SK-N-SH treated with all-trans-retinoic acid at 6 μM for 48 hours (cell line): ENCODE results near the gene RABGGTA.

Experiments used
- ATAC-seq: fragments of 200-7000 bp; cut with Tn5 transposase; 3 replicates; pipeline ENCODE4 v1.9.1; 2020; ENCODE audit warnings: mild to moderate bottlenecking, moderate library complexity
- ARNTL ChIP-seq: fragments of 450-650 bp; formaldehyde crosslinking; IDR thresholded peaks from 2 replicates; pipeline ENCODE4 v1.5.0; 2020; ENCODE audit warnings: low read depth, mild to moderate bottlenecking, moderate library complexity, borderline replicate concordance
- BACH2 ChIP-seq: fragments of 250-450 bp; sonication (Bioruptor Pico); IDR thresholded peaks from 2 replicates; pipeline ENCODE4 v1.9.0; 2021; ENCODE audit warnings: mild to moderate bottlenecking, borderline replicate concordance
- CREB5 ChIP-seq: fragments of 250-450 bp; sonication (Bioruptor Pico); IDR thresholded peaks from 2 replicates; pipeline ENCODE4 v1.5.1; 2020; ENCODE audit warnings: low read depth, mild to moderate bottlenecking, moderate library complexity
- CSDC2 ChIP-seq: fragments of 250-450 bp; sonication (Bioruptor Pico); IDR thresholded peaks from 2 replicates; pipeline ENCODE4 v1.5.0; 2020; ENCODE audit warnings: mild to moderate bottlenecking, moderate library complexity
- ESRRG ChIP-seq: fragments of 250-450 bp; sonication (Bioruptor Pico); IDR thresholded peaks from 2 replicates; pipeline ENCODE4 v1.6.1; 2021; ENCODE audit warnings: mild to moderate bottlenecking
- GLIS3 ChIP-seq: fragments of 250-450 bp; sonication (Bioruptor Pico); IDR thresholded peaks from 2 replicates; pipeline ENCODE4 v1.5.0; 2020; ENCODE audit warnings: mild to moderate bottlenecking, moderate library complexity
- ISL1 ChIP-seq: fragments of 250-450 bp; sonication (Bioruptor Pico); IDR thresholded peaks from 2 replicates; pipeline ENCODE4 v2.1.2; 2022; ENCODE audit warnings: mild to moderate bottlenecking, moderate library complexity
- OSR1 ChIP-seq: fragments of 250-450 bp; sonication (Bioruptor Pico); IDR thresholded peaks from 2 replicates; pipeline ENCODE4 v1.8.0; 2022; ENCODE audit warnings: moderate library complexity, mild to moderate bottlenecking, inconsistent platforms
- PPARA ChIP-seq: fragments of 250-450 bp; sonication (Bioruptor Pico); IDR thresholded peaks from 2 replicates; pipeline ENCODE4 v1.5.0; 2020; ENCODE audit warnings: mild to moderate bottlenecking, borderline replicate concordance
- RARB ChIP-seq: fragments of 250-450 bp; sonication (Bioruptor Pico); IDR thresholded peaks from 2 replicates; pipeline ENCODE4 v1.8.0; 2021; ENCODE audit warnings: mild to moderate bottlenecking, moderate library complexity
- TCF4 ChIP-seq: fragments of 250-450 bp; sonication (Bioruptor Pico); IDR thresholded peaks from 2 replicates; pipeline ENCODE4 v1.8.0; 2021; ENCODE audit warnings: mild to moderate bottlenecking, moderate library complexity, borderline replicate concordance
- TOX ChIP-seq: fragments of 250-450 bp; sonication (Bioruptor Pico); IDR thresholded peaks from 2 replicates; pipeline ENCODE4 v1.8.0; 2021; ENCODE audit warnings: mild to moderate bottlenecking, moderate library complexity, borderline replicate concordance
- ZC3H10 ChIP-seq: fragments of 250-450 bp; sonication (Bioruptor Pico); IDR thresholded peaks from 2 replicates; pipeline ENCODE4 v1.5.1; 2021; ENCODE audit warnings: mild to moderate bottlenecking, moderate library complexity
- ZFP30 ChIP-seq: fragments of 450-650 bp; formaldehyde crosslinking; IDR thresholded peaks from 2 replicates; pipeline ENCODE4 v1.5.0; 2022; ENCODE audit warnings: mild to moderate bottlenecking, moderate library complexity
- ZNF565 ChIP-seq: fragments of 450-650 bp; formaldehyde crosslinking; conservative IDR thresholded peaks from 2 replicates; pipeline ENCODE4 v1.5.0; 2020; ENCODE audit warnings: low read depth, mild to moderate bottlenecking, moderate library complexity
- ZNF70 ChIP-seq: fragments of 450-650 bp; formaldehyde crosslinking; IDR thresholded peaks from 2 replicates; pipeline ENCODE4 v1.5.0; 2020; ENCODE audit warnings: mild to moderate bottlenecking, moderate library complexity
- ZNF8 ChIP-seq: fragments of 450-650 bp; formaldehyde crosslinking; IDR thresholded peaks from 2 replicates; pipeline ENCODE4 v1.5.0; 2020; ENCODE audit warnings: mild to moderate bottlenecking, moderate library complexity
- TF ChIP-seq, protein P1 (sequence below): fragments of 250-450 bp; sonication (Bioruptor Pico); IDR thresholded peaks from 2 replicates; pipeline ENCODE4 v1.5.0; 2020; ENCODE audit warnings: mild to moderate bottlenecking, moderate library complexity
- TF ChIP-seq, protein P2 (sequence below): fragments of 250-450 bp; sonication (Bioruptor Pico); IDR thresholded peaks from 2 replicates; pipeline ENCODE4 v1.5.1; 2021; ENCODE audit warnings: mild to moderate bottlenecking, moderate library complexity
- TF ChIP-seq, protein P3 (sequence below): fragments of 250-450 bp; sonication (Bioruptor Pico); IDR thresholded peaks from 2 replicates; pipeline ENCODE4 v1.8.0; 2020; ENCODE audit warnings: mild to moderate bottlenecking, moderate library complexity, borderline replicate concordance
- TF ChIP-seq, protein P4 (sequence below): fragments of 250-450 bp; sonication (Bioruptor Pico); IDR thresholded peaks from 2 replicates; pipeline ENCODE4 v1.8.0; 2021; ENCODE audit warnings: low read depth, mild to moderate bottlenecking, moderate library complexity, borderline replicate concordance

The RABGGTA gene

DNA sequence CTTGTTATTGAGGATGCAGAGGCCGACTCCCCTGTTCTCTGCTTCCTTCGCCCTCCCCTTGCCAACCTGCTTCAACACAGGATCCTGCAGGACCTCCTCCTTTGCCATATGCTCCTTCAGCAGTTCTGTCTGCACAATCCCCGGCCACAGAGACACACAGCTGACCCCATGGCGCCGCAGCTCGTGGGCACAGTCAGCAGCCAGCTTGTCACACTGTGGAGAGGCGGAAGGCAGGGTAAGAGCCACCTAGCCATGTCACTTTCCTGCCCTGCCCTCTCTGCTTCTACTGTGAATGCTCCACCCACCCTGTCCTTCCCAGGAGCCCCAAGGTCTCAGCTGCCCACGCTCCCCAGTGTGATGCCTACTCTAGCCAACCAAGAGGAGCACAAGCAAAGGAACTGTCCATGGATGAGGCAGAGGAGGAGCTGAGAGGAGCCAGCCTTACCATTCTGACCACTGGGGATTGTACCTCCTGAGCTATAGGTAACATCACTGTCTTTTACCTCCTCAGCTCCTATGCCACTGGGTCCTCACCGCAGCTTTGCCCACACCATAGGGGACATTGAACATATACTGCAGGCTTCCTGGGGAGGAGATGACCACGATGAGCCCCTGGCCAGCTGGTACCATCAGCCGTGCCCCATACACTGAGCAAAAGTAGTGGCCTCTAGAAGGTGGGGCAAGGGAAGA is 20.9 kb upstream of the RABGGTA start:
- TF ChIP-seq, protein P1, sequence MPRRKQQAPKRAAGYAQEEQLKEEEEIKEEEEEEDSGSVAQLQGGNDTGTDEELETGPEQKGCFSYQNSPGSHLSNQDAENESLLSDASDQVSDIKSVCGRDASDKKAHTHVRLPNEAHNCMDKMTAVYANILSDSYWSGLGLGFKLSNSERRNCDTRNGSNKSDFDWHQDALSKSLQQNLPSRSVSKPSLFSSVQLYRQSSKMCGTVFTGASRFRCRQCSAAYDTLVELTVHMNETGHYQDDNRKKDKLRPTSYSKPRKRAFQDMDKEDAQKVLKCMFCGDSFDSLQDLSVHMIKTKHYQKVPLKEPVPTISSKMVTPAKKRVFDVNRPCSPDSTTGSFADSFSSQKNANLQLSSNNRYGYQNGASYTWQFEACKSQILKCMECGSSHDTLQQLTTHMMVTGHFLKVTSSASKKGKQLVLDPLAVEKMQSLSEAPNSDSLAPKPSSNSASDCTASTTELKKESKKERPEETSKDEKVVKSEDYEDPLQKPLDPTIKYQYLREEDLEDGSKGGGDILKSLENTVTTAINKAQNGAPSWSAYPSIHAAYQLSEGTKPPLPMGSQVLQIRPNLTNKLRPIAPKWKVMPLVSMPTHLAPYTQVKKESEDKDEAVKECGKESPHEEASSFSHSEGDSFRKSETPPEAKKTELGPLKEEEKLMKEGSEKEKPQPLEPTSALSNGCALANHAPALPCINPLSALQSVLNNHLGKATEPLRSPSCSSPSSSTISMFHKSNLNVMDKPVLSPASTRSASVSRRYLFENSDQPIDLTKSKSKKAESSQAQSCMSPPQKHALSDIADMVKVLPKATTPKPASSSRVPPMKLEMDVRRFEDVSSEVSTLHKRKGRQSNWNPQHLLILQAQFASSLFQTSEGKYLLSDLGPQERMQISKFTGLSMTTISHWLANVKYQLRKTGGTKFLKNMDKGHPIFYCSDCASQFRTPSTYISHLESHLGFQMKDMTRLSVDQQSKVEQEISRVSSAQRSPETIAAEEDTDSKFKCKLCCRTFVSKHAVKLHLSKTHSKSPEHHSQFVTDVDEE (CRISPR knock-in tag) = no peak
- TF ChIP-seq ZNF70 (CRISPR knock-in tag) = no peak
- no peak for TF ChIP-seq BACH2 (CRISPR knock-in tag)
- no peak for TF ChIP-seq ESRRG (CRISPR knock-in tag)
- TF ChIP-seq, protein P2, sequence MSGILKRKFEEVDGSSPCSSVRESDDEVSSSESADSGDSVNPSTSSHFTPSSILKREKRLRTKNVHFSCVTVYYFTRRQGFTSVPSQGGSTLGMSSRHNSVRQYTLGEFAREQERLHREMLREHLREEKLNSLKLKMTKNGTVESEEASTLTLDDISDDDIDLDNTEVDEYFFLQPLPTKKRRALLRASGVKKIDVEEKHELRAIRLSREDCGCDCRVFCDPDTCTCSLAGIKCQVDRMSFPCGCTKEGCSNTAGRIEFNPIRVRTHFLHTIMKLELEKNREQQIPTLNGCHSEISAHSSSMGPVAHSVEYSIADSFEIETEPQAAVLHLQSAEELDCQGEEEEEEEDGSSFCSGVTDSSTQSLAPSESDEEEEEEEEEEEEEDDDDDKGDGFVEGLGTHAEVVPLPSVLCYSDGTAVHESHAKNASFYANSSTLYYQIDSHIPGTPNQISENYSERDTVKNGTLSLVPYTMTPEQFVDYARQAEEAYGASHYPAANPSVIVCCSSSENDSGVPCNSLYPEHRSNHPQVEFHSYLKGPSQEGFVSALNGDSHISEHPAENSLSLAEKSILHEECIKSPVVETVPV (CRISPR knock-in tag) = no peak
- TF ChIP-seq, protein P3, sequence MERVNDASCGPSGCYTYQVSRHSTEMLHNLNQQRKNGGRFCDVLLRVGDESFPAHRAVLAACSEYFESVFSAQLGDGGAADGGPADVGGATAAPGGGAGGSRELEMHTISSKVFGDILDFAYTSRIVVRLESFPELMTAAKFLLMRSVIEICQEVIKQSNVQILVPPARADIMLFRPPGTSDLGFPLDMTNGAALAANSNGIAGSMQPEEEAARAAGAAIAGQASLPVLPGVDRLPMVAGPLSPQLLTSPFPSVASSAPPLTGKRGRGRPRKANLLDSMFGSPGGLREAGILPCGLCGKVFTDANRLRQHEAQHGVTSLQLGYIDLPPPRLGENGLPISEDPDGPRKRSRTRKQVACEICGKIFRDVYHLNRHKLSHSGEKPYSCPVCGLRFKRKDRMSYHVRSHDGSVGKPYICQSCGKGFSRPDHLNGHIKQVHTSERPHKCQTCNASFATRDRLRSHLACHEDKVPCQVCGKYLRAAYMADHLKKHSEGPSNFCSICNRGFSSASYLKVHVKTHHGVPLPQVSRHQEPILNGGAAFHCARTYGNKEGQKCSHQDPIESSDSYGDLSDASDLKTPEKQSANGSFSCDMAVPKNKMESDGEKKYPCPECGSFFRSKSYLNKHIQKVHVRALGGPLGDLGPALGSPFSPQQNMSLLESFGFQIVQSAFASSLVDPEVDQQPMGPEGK (CRISPR knock-in tag) = no peak
- no peak for TF ChIP-seq CSDC2 (CRISPR knock-in tag)
- no peak for TF ChIP-seq ZNF565 (CRISPR knock-in tag)
- TF ChIP-seq ZNF8 (CRISPR knock-in tag) = no peak
- no peak for TF ChIP-seq TOX (CRISPR knock-in tag)
- no peak for TF ChIP-seq CREB5 (CRISPR knock-in tag)
- no peak for TF ChIP-seq PPARA (CRISPR knock-in tag)
- TF ChIP-seq ZC3H10 (CRISPR knock-in tag) = no peak
- TF ChIP-seq ZFP30 = no peak
- TF ChIP-seq ARNTL (CRISPR knock-in tag) = no peak
- no peak for TF ChIP-seq TCF4 (CRISPR knock-in tag)
- TF ChIP-seq RARB (CRISPR knock-in tag) = no peak
- TF ChIP-seq, protein P4, sequence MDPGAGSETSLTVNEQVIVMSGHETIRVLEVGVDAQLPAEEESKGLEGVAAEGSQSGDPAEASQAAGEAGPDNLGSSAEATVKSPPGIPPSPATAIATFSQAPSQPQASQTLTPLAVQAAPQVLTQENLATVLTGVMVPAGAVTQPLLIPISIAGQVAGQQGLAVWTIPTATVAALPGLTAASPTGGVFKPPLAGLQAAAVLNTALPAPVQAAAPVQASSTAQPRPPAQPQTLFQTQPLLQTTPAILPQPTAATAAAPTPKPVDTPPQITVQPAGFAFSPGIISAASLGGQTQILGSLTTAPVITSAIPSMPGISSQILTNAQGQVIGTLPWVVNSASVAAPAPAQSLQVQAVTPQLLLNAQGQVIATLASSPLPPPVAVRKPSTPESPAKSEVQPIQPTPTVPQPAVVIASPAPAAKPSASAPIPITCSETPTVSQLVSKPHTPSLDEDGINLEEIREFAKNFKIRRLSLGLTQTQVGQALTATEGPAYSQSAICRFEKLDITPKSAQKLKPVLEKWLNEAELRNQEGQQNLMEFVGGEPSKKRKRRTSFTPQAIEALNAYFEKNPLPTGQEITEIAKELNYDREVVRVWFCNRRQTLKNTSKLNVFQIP (CRISPR knock-in tag) = no peak
- no peak for TF ChIP-seq OSR1 (CRISPR knock-in tag)
- no peak for ATAC-seq

DNA sequence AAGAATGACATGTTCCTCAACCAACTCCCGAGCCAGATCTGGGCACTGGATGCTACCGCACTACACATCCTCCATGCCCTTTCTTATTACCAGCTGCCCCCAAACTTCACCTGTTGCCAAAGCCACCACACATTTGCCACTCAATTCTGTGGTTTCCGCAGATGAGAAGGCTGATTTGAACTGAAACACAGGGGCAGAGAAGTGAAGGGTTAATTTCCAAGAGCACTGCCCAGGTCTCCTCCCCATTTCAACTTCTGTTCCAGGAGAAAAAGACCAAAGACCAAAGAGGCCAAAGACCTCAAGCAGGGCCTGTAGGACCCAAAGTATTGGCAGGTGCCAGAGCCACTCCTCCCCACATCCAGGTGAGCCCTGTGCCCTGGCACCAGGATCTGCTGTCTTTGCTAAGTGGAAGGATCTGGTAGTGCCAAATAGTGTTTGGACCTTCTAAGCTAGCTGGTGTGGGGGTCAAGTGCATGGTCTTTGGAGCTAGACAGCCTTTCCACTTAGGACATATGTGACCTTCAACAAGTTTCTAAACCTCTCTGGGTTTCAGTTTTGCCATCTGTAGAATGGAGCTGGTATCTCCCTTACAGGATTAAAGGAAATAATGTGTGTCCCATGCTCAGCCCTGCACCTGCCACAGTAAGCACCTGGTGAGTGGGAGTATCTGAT is 20.2 kb upstream of the RABGGTA start:
- ATAC-seq = no peak
- TF ChIP-seq, protein P3 (CRISPR knock-in tag) = no peak
- TF ChIP-seq RARB (CRISPR knock-in tag) (no peak), PPARA (CRISPR knock-in tag) (no peak), ZNF565 (CRISPR knock-in tag) (no peak), ZNF8 (CRISPR knock-in tag) (no peak), ZFP30 (no peak), GLIS3 (no peak), TCF4 (CRISPR knock-in tag) (no peak), ISL1 (CRISPR knock-in tag) (no peak), CSDC2 (CRISPR knock-in tag) (no peak)
- TF ChIP-seq, protein P2 (CRISPR knock-in tag) = no peak
- TF ChIP-seq, protein P4 (CRISPR knock-in tag) = no peak
